HG02642 (cell line): Measurements from ENCODE around the gene SRSF6.
"Not testable (repeated sequence)": the region's sequence is repeated elsewhere in the genome, so short reads cannot be mapped to it uniquely, and the experiment has no call there.

Source experiments
- ATAC-seq: cut with Tn5 transposase; IDR thresholded peaks from one replicate; pipeline ENCODE4 v1.9.1; 2021; ENCODE audit warnings: mild to moderate bottlenecking; ENCODE audit not compliant: unreplicated experiment, poor library complexity

SRSF6 gene

DNA sequence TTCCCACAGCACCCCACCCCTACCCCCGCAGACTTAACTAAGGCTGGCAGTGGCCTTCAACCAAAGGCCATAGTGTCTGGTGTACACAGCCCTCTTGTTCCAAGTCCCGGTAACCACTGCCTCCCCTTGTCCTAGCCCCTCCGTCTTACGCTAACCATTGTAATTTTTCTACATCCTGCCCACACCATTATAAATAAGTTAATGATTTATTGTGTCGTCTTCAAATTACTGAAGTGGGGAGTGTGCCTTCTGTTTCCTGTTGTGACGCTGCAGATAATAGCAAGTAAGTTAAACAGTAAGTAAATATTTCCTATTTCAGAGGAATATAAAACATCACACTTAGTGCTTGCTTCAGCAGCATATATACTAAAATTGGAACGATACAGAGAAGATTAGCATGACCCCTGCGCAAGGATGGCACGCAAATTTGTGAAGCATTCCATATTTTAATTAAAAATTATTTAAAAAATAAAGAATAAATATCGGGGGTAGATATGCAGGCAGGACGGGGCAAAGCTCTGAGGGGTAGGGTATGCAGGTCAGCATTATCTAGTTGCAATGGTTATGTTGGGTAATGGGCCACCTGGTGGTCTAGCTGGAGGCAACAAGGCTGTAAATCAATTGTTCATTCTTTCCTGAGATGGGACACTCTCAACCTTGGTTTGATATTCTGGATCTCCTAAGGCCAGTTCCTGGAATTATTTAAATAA lies 15.1 kb downstream of the SRSF6 start:
- no peak for ATAC-seq

- no peak for ATAC-seq
Observed at GRCh38 chr20:43473381-43473704, 15.6 kb downstream of the SRSF6 start.

GRCh38 chr20:43477193-43477592 lies 19.5 kb downstream of the SRSF6 start:
- no peak for ATAC-seq

DNA sequence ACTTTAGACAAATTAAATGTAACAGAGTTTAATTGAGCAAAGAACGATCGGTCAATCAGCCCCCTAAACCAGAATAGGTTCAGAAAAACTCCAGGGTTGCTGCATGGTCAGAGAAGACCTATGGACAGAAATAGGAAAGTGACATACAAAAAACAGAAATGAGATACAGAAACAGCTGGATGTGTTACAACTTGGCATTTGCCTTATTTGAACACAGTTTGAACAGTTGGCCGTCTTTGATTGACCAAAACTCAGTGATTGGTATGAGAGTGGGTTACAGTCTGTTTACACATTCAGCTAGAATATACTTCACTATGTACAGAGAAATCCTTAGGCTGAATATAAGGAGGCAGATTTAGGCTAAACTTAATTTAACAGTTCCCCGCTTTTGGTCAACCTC lies 19.9 kb downstream of the SRSF6 start:
- no peak for ATAC-seq

- no peak for ATAC-seq
Observed at GRCh38 chr20:43490038-43490437, 32.3 kb downstream of the SRSF6 start.

DNA sequence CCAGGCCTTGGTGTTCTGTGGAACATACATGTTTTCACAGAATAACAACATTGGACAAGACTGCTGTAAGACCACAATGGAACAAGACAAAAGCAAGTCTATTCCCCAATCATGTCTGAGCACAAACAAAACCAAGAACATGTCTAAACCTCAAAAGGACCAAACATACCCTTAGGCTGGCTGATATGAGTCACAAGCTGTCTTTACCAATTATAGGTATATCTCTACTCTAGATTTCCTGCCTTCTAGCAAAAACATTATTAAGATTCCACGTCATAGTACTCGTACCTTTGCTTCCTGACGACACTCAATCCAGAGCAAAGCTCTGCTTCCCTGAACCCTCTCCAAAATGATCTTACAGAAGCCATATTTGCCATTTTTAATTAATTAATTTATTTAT lies 34.4 kb downstream of the SRSF6 start:
- no peak for ATAC-seq

- ATAC-seq = no peak
Observed at GRCh38 chr20:43495388-43495787, 37.7 kb downstream of the SRSF6 start.

- not testable (repeated sequence) for ATAC-seq
Observed at GRCh38 chr20:43502021-43502420, 44.3 kb downstream of the SRSF6 start.

- ATAC-seq = no peak
Observed at GRCh38 chr20:43506238-43506637, 48.5 kb downstream of the SRSF6 start.

- ATAC-seq = no peak
Observed at GRCh38 chr20:43507150-43508080, 49.7 kb downstream of the SRSF6 start, which contains the start of gene L3MBTL1. L3MBTL1 (plus strand) TSS chr20:43507697; CDS start chr20:43513504, 5,807 bp downstream.

DNA sequence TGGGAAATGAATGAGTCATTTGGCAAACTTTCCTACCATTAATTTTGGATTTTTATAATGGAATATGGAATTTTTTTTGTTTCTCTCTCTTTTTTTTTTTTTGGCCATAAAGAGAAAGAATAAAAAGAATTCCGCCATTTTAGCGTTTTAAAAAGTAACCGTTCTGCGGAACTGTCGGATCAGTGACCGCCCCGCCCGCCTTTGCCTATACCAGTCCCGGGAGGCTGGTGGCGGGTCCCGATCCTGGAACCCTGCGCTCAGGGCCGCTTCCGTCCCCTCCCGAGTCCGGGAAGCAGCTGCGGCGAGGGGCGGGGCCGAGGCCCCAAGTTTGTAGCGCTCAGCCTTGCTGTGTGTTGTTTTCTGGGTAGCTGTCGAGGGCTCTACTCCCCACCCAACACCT lies 50.4 kb downstream of the SRSF6 start:
- ATAC-seq = no peak

- ATAC-seq = no peak
Observed at GRCh38 chr20:43508604-43509040, 50.9 kb downstream of the SRSF6 start.

- ATAC-seq = no peak
Observed at GRCh38 chr20:43511879-43512278, 54.2 kb downstream of the SRSF6 start.

DNA sequence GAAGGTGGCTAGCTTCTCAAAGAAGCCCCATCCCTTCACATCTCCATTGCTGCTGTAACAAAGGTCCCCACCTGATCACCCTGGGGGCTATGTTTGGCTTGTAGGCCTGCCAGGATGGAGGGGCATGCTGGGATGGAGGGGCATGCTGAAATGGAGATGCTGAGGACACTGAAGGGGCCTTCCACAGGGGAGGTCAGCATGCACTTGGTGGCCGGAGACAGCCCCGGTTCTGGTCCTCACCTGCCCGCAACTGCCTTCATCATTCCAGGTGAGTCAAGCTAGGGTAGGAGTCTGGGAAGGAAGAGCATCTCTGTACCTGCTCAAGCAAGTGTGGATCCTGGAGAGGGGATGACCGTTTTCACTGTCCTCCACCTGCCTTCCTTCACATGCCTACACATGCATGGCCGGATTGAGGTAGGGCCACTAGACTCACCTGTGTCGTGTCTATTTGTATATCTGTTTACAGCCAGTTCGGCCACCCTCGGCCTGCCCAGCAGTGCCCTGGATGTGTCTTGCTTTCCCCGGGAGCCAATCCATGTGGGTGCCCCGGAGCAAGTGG lies 55.8 kb downstream of the SRSF6 start:
- ATAC-seq = no peak
